SIG-M5 (cell line): ENCODE results near the gene ATP5F1D.
A peak's percentile ranks its signal among the peaks of the same experiment; 100 is the strongest.
"Not testable (repeated sequence)": the region's sequence is repeated elsewhere in the genome, so short reads cannot be mapped to it uniquely, and the experiment has no call there.

Experiments used
- DNase-seq: peaks from one replicate; lab custom pipeline; 2025; lab: John Stamatoyannopoulos, UW

Gene ATP5F1D

GRCh38 chr19:1241417-1242095 lies at the start of gene ATP5F1D:
TSS of gene ATP5F1D (plus strand) at chr19:1241751. CDS start at chr19:1241851, 100 bp downstream.
- peak; percentile 39 for DNase-seq

- no peak for DNase-seq
Observed at GRCh38 chr19:1199531-1199930, 42.0 kb upstream of the ATP5F1D start.

DNA sequence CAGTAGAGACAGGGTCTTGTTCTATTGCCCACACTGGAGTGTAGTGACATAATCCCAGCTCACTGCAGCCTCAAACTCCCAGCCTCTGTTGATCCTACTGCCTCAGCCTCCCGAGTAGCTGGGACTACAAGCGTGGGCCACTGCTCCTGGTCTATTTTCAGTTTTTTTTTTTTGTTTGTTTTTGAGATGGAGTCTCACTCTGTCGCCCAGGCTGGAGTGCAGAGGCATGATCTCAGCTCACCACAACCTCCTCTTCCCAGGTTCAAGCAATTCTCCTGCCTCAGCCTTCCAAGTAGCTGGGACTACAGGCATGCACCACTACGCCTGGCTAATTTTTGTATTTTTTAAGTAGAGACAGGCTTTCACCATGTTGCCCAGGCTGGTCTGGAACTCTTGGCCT lies 40.9 kb upstream of the ATP5F1D start:
- DNase-seq: not testable (repeated sequence)

GRCh38 chr19:1205114-1206099 lies 36.1 kb upstream of the ATP5F1D start, which contains the start of gene STK11:
TSS of gene STK11 (plus strand) at chr19:1205778. CDS start at chr19:1206914, 1,136 bp downstream.
- DNase-seq: peak; percentile 67

GRCh38 chr19:1206150-1206863 lies 35.2 kb upstream of the ATP5F1D start:
- DNase-seq: no peak

DNA sequence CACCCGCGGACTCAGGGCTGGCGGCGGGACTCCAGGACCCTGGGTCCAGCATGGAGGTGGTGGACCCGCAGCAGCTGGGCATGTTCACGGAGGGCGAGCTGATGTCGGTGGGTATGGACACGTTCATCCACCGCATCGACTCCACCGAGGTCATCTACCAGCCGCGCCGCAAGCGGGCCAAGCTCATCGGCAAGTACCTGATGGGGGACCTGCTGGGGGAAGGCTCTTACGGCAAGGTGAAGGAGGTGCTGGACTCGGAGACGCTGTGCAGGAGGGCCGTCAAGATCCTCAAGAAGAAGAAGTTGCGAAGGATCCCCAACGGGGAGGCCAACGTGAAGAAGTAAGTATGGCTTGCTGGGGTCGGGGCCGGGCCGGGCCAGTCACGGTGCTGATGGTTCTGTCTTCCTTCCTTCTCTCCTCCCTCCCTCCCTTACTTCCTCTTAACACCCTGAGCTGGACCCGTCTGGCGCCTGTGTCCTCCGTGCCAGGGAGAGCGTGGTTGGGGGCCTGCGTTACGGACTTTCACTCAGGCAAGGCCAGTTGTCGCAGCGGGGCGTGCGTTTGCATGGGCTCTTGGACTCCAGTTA lies 34.6 kb upstream of the ATP5F1D start:
- no peak for DNase-seq

DNA sequence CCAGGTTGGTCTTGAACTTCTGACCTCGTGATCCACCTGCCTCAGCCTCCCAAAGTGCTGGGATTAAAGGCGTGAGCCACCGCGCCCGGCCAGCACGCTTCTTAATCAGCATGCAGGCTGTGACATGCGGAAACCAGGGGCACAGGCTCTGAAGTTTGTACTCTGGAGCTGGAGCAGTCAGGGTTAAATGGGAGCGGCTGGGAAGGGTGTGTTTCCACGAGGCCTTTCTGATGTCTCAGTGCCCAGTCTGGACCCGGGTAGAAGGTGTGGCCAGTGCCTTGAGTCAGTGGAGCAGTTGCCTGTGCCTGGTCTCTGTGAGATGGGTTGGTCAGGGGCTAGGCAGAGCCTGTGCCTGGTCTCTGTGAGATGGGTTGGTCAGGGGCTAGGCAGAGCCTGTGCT lies 32.7 kb upstream of the ATP5F1D start:
- DNase-seq: not testable (repeated sequence)

DNA sequence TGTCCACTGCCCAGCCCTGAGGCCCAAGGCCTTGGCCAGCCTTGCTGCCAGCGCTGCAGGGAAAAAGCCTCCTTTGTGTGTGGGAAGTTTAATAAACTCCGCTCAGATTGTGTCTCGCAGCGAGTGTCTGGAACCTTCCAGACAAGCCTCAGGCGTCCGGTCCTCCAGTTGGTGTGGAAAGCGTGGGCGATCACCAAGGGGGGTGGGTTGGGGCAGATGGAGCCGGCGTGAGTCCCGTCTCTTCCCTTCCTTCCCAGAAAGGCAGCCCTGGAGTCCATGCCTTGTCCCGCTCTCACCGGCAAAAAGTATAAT lies 31.4 kb upstream of the ATP5F1D start:
- no peak for DNase-seq

DNA sequence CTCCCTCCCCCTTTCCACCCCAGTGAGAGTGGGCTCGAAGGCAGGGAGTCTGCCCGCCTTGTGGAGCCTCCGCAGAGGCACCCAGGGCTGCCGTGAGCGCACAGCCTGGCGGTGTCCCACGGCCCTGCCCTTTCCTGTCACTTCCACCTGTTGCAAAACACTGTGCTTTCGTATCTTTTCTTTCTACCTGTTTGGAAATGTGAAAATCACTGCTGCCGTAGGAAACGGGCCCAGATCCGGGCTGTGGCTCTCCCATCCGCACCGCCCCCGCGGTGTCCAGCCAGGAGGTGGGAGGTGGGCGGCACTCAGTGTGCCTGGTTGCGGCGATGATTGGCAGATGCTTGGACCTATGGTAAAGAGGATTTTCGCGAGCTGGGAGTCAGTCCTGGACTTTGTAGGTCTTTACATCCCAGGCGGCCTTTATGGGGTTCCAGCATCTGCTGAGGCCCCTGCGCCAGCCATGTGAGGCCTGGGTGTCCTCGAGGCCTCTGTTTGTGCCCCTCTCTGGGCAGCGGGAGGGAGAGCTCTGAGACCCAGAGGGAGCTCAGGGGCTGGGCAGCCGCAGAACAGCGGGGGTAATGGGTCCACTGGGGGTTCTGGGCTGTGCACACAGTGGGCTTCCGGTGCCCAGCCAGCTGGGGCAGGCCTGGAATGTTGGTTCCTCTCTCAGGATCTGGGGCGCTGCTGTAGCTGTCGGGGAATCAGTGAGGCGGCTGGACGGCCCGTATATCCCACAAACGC lies 29.9 kb upstream of the ATP5F1D start:
- DNase-seq: no peak

DNA sequence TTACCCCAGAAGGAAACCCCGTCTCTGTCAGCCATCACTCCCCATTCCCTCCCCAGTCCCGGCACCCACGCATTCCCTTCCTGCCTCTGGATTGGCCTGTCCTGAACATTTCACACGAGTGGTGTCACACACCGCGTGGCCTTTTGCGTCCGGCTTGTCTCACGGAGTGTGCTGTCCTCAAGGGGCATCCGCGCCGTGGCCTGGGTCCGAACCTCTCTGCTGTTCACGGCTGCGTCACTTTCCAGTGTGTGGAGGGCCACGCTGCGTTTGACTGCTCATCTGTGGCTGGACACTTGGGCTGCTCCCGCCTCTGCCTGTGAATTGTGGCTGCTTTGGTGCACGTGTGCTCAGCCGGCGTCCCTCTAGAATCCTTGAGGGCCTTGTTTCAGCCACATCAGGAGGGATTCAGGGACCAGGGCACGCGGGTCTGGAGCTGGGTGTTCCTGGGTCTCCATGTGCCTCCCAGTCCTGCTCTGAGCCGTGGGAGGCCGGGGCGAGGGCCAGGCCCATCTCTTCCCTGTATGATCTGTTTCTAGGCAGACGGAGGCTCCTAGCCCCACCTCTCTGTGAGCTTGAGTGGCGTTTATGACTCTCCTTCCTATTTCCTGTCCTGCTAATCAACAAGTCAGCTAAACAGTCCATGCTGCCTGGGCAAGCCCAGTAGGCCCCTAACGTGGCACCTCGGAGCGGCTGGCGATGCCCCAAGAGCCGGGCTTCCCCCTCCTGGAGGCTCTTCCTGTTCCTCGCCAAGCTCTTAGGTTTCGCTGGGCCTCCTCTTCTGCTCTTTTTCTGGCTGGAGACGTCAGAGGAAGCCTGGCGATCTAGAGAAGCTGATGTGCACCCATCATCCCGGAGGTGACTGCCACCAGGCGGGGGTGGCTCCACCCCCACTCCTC lies 27.9 kb upstream of the ATP5F1D start:
- no peak for DNase-seq

DNA sequence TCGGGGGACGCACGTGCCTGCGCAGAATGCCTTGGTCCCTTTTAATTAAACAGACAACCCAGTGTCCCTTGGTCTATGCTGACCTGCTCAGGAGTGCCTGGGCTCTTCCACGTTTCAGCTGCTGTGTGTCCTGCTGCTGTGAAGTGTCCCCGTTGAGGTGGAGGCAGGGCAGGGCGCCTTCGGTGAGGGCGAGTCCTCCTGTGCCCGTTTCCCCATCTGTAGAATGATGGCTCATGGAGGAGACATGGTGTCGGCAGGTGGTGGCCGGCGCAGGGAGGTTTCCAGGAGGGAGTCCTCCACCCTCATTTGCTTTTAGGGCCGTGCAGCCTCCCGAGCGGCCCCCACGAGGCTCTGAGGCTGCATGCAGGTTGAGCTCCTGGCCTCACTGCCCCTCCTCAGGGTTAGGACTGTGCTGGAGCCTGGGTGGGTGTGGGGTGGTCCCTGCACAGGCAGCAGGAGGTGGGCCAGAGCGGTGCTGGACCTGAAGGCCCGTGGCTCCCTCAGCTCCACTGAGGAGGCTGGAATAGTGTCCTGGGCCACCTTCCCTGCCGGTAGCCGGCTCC lies 27.2 kb upstream of the ATP5F1D start:
- no peak for DNase-seq

- DNase-seq: no peak
Observed at GRCh38 chr19:1214862-1215731, 26.5 kb upstream of the ATP5F1D start.

GRCh38 chr19:1216756-1217155 lies 24.8 kb upstream of the ATP5F1D start:
- DNase-seq: no peak

GRCh38 chr19:1217366-1217765 lies 24.2 kb upstream of the ATP5F1D start:
- no peak for DNase-seq

- DNase-seq: no peak
Observed at GRCh38 chr19:1218751-1219567, 22.6 kb upstream of the ATP5F1D start.

DNA sequence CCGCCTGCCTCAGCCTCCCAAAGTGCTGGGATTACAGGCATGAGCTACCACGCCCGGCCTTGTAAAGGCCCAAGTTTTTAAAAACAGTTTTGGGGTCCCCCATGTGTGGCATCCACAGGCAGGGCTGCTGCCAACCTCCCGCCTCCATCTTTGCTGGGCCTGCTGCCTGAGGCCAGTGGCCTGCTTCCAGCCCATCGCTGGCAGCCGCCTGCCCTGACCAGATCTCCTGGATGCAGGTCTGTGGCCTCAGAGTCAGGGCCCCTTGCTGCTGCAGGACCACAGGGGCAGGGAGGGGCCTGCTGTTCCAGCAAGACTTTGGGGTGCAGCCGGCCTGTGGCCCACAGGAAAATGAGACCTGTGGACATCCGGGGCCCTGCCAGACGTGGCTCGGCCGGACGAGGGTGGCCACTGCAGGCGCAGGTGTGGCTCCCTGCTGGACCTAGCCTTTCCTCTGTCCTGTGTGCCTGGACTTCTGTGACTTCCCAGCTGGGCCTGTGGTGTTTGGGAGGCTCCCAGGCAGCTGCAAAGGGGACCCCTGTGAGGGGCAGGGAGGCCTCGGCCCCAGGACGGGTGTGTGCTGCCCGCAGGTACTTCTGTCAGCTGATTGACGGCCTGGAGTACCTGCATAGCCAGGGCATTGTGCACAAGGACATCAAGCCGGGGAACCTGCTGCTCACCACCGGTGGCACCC lies 21.6 kb upstream of the ATP5F1D start:
- no peak for DNase-seq

DNA sequence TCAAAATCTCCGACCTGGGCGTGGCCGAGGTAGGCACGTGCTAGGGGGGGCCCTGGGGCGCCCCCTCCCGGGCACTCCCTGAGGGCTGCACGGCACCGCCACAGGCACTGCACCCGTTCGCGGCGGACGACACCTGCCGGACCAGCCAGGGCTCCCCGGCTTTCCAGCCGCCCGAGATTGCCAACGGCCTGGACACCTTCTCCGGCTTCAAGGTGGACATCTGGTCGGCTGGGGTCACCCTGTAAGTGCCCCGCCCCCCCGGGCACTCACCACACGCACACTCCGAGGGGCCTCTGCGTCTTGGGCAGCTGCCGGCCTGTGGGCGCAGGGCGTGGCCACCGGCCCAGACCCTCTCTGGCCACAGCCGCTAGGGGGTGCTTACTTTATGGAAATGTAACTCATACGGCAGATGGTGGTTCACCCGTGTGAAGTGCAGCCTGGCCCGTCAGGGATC lies 21.0 kb upstream of the ATP5F1D start:
- DNase-seq: no peak
